Right renal cortex interstitium (tissue), 3 donors: Measurements from ENCODE around the gene FSTL3. TPM values are rescaled to one million over a fixed set of nuclear protein-coding genes. Genes with fewer than 3 reads are reported as not detected.
A peak's percentile ranks its signal among the peaks of the same experiment; 100 is the strongest.
"Not testable (repeated sequence)": the region's sequence is repeated elsewhere in the genome, so short reads cannot be mapped to it uniquely, and the experiment has no call there.

Source experiments
- DNase-seq, 3 donors: peaks; one replicate each; pipeline ENCODE4 v3.0.0-alpha.2; 2013; ENCODE audit warnings: low read depth in 3 of 3, low spot score in 2 of 3
- polyA plus RNA-seq, 3 donors: library from polyadenylated mRNA; unstranded; fragments of 120-200 nt; gene quantifications; one replicate each; pipeline ENCODE4 v1.2.1, GENCODE V29; 2013; ENCODE audit not compliant: insufficient read length in 3 of 3

The FSTL3 gene
- polyA plus RNA-seq, 3 donors: 15.1 to 16.2 (median 16.2) TPM

GRCh38 chr19:680287-681028 is 4.3 kb downstream of the FSTL3 start:
- DNase-seq: peak; percentile 80 to 91 (median 89)

DNA sequence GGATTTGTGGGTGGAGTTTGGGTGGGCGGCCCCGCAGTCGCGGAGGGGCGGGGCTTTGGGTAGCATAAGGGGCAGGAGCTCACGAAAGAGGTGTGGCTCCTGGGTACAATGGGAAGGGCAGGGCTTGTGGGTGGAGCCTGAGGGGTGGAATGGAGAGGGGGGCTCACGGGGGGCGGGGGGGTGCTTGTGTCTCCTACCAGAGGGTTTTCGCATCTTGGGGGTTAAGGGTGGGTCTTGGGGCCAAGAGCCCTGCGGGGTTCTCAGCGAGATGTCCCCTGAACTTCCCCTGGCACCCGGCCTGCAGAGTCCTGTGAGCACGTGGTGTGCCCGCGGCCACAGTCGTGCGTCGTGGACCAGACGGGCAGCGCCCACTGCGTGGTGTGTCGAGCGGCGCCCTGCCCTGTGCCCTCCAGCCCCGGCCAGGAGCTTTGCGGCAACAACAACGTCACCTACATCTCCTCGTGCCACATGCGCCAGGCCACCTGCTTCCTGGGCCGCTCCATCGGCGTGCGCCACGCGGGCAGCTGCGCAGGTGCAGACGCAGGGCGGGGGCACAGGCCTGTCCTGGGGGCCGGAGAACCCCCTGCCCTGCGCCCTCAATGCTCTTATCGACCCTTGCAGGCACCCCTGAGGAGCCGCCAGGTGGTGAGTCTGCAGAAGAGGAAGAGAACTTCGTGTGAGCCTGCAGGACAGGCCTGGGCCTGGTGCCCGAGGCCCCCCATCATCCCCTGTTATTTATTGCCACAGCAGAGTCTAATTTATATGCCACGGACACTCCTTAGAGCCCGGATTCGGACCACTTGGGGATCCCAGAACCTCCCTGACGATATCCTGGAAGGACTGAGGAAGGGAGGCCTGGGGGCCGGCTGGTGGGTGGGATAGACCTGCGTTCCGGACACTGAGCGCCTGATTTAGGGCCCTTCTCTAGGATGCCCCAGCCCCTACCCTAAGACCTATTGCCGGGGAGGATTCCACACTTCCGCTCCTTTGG is 5.1 kb downstream of the FSTL3 start:
- DNase-seq: no peak

DNA sequence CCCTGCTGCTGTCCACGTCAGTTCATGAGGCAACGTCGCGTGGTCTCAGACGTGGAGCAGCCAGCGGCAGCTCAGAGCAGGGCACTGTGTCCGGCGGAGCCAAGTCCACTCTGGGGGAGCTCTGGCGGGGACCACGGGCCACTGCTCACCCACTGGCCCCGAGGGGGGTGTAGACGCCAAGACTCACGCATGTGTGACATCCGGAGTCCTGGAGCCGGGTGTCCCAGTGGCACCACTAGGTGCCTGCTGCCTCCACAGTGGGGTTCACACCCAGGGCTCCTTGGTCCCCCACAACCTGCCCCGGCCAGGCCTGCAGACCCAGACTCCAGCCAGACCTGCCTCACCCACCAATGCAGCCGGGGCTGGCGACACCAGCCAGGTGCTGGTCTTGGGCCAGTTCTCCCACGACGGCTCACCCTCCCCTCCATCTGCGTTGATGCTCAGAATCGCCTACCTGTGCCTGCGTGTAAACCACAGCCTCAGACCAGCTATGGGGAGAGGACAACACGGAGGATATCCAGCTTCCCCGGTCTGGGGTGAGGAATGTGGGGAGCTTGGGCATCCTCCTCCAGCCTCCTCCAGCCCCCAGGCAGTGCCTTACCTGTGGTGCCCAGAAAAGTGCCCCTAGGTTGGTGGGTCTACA is 6.6 kb downstream of the FSTL3 start:
- no peak for DNase-seq

GRCh38 chr19:685454-685931 is 9.3 kb downstream of the FSTL3 start:
- no peak for DNase-seq

DNA sequence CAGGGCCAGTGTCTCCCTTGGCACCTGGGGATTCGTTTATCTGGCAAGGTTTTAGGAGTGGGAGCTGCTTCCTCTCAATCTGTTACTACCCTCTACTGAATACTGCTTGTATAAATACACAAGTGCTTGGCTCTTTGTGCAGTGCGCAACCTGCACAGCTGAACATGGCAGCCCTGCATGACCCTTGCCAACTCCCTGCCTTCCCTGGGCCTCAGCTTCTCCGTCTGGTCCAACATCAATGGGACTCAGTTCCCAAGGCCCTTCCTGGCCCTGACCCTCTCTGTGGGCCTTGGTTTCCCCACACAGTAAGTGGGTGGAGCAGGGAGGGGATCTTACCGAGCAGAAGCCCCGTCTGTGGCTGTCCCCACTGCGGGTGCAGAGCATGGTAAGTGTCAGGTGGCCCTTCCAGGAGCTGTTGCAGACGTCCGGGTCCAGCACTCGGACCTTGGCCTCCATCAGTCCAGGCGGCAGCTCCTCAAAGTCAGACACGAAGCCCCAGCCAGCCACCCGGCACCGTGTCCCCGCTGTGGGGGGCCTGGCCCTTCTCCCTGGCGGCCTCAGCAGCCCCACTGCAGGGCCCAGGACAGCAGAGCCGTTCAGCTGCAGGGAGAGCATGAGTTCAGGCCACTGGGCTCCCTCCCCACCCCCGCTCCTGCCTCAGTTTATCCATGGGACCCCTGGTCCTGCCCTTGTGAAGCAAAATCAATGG is 10.6 kb downstream of the FSTL3 start:
- DNase-seq: no peak

- no peak for DNase-seq
Measured at GRCh38 chr19:687569-688166, 11.5 kb downstream of the FSTL3 start.

- DNase-seq: no peak
Measured at GRCh38 chr19:688214-688613, 12.0 kb downstream of the FSTL3 start.

DNA sequence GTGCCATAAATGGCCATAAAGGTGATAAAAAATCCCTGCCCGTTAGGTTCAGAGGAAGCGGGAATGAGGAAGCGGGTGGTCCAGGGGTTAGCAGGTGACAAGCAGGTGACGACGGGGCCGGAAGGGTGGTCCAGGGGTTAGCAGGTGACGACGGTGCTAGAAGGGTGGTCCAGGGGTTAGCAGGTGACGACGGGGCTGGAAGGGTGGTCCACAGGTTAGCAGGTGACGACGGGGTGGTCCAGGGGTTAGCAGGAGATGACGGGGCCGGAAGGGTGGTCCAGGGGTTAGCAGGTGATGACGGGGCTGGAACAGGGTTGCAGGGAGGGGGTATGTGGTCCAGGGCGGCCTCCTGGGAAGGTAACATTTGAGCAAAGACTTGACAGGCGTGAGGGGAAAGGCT is 12.8 kb downstream of the FSTL3 start:
- DNase-seq: no peak

DNA sequence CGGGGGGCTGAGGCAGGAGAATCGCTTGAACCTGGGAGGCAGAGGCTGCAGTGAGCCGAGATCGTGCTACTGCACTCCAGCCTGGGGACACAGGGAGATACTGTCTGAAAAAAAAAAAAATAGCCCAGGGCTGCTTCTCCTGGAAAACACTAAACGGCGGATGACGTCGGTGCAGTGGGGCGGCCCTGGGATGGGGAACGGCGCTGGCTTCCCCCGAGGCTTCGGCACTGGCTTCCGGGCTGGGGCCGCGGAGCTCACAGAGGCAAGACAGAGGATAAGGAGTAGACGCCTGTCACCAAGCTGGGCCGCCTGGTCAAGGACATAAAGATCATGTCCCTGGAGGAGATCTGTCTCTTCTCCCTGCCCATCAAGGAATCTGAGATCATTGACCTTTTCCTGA is 14.0 kb downstream of the FSTL3 start:
- DNase-seq: no peak

- no peak for DNase-seq
Measured at GRCh38 chr19:694481-695351, 18.5 kb downstream of the FSTL3 start.

DNA sequence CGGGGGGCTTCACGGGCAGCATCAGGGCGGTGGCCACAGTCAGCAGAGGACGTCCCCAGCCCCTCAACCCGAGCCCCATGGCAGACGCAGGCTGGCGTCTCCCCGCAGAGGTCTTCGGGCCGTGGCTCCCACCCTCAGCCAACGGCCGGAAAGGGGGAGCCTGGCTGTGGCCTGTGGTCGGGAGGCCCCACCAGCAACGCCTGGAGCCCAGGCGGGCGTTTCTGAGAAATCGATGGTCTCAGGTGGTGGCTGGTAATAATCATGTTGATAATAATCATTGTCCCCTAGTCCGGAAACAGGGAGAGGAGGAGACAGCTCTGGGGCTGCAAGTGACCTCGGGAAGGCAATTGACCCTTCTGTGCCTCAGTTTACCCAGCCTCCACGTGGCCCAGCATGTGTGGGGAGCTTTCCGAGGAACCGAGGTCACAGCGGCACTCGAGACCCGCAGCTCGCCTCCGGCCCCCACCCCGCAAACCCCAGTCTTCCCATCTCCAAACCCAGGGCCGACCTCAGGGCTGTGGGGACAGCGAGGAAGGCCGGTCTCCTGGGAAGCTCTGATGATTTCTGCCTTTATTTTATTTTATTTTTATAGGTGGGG is 19.3 kb downstream of the FSTL3 start, which contains the start of gene PRSS57:
Gene PRSS57 (minus strand): TSS at position 101 of the 598 bp plus-strand sequence. CDS start 22 bp downstream, at position 79.
- no peak for DNase-seq

DNA sequence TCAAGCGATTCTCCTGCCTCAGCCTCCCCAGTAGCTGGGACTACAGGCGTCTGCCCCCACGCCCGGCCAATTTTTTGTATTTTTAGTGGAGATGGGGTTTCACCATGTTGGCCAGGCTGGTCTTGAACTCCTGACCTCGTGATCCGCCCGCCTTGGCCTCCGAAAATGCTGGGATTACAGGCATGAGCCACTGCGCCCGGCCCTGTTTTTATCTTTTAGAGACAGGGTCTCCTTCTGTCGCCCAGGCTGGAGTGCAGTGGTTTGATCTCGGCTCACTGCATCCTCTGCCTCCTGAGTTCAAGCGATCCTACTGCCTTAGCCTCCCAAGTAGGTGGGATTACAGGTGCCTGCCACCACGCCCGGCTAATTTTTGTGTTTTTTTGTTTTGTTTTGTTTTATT is 22.3 kb downstream of the FSTL3 start:
- DNase-seq: not testable (repeated sequence)

- not testable (repeated sequence) for DNase-seq
Measured at GRCh38 chr19:699885-700284, 23.7 kb downstream of the FSTL3 start.

DNA sequence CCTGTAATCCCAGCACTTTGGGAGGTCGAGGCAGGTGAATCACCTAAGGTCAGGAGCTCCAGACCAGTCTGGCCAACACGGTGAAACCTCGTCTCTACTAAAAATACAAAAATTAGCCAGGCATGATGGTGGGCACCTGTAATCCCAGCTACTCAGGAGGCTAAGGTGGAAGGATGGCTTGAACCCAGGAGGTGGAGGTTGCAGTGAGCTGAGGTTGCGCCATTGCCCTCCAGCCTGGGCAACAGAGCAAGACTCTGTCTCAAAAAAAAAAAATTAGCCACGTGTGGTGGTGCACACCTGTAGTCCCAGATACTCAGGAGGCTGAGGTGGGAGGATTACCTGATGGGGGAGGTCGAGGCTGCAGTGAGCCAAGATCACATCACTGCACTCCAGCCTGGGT is 26.7 kb downstream of the FSTL3 start:
- DNase-seq: not testable (repeated sequence)

GRCh38 chr19:703329-703650 is 27.1 kb downstream of the FSTL3 start:
- DNase-seq: no peak

- no peak for DNase-seq
Measured at GRCh38 chr19:703651-704446, 27.7 kb downstream of the FSTL3 start.

GRCh38 chr19:704447-704741 is 28.2 kb downstream of the FSTL3 start:
- no peak for DNase-seq
